ENCODE results near the gene SLC22A1. TPM values are rescaled to one million over a fixed set of nuclear protein-coding genes. Genes with fewer than 3 reads are reported as not detected.

Gene SLC22A1
- total RNA-seq, 1 donor from 2014 or later = 3.2 TPM

GRCh38 chr6:160130729-160131484 is 9.3 kb downstream of the SLC22A1 start:
- H3K9ac ChIP-seq (ENCODE audit: low read length) = no peak overlapping the region
- no peaks in the 10 kb centered on the region for H3K27me3 ChIP-seq (ENCODE audit: insufficient read depth, low read length)
- H3K4me1 ChIP-seq (ENCODE audit: insufficient read depth, low read length) = peaks cover 4% of the 10 kb centered on the region
- no peaks in the 10 kb centered on the region for H3K36me3 ChIP-seq (ENCODE audit: insufficient read depth, low read length)
- FAIRE-seq (no peak), DNase-seq (ENCODE audit: low read depth) (no peak)
- no peaks in the 10 kb centered on the region for H3K79me2 ChIP-seq (ENCODE audit: insufficient read depth, low read length)
- Mint-ChIP-seq H3K27me3 (ENCODE audit: low read depth, unreplicated experiment) (peaks cover 12% of the 10 kb centered on the region), H3K4me1 (ENCODE audit: low read depth, unreplicated experiment) (peaks cover 8% of the 10 kb centered on the region), H3K36me3 (ENCODE audit: low read depth, unreplicated experiment) (peaks cover 5% of the 10 kb centered on the region), H3K27ac (ENCODE audit: unreplicated experiment) (peak overlapping the region; percentile 41), H3K9me3 (ENCODE audit: unreplicated experiment) (peaks cover 2% of the 10 kb centered on the region), H3K4me3 (ENCODE audit: unreplicated experiment) (no peak overlapping the region)
- no peak for TF ChIP-seq EZH2 (IDR thresholded peaks at IDR 0.05; ENCODE audit: insufficient read depth, low read length)
- no peak overlapping the region for H3K4me3 ChIP-seq (ENCODE audit: insufficient read depth, low read depth, low read length)
- H2AFZ ChIP-seq (ENCODE audit: low read depth, low read length) = no peak overlapping the region
- no peak overlapping the region for H3K4me2 ChIP-seq (ENCODE audit: low read length)
- no peaks in the 10 kb centered on the region for H3K9me3 ChIP-seq (ENCODE audit: insufficient read depth, low read depth, low read length)
- H4K20me1 ChIP-seq (ENCODE audit: insufficient read depth, low read length) = no peaks in the 10 kb centered on the region
- no peak overlapping the region for H3K27ac ChIP-seq (ENCODE audit: low read depth, low read length)

DNA sequence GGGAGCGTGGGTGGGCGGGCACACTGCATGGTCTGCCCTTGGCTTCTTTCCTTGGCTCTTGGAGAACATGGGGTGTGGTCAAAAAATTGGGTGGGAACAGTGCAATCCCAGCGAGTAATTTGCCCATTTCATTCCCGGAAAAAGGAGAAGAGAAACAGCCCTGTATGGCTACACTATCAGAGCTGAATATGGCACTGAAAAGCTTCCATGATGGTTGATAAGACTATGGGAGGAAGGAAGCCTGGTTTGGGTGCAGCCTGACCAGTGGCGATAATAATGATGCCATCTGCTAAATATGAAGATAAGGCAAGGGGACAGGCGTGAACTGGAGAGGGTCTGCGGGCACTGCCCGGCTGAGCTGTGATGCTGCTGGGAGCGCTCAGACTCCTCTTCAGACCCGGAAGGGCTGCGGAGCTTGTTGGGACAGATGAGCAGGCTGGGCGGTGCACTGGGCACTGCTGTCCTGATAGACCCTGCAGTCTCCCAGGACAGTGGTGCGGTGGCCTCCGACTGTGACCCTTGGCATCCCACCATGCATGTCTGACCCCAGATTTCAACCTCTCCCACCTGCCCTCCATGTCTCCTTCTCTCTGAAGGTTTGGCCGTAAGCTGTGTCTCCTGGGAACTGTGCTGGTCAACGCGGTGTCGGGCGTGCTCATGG is 10.2 kb downstream of the SLC22A1 start:
- H3K9ac ChIP-seq (ENCODE audit: low read length) = no peak overlapping the region
- peaks cover 2% of the 10 kb centered on the region for H3K9me3 Mint-ChIP-seq (ENCODE audit: unreplicated experiment)
- DNase-seq (ENCODE audit: low read depth) (no peak), FAIRE-seq (no peak)
- TF ChIP-seq CTCF (IDR thresholded peaks at IDR 0.05; ENCODE audit: insufficient read depth, low read depth, low read length) (no peak), EZH2 (IDR thresholded peaks at IDR 0.05; ENCODE audit: insufficient read depth, low read length) (no peak)
- H3K36me3 Mint-ChIP-seq (ENCODE audit: low read depth, unreplicated experiment) = peaks cover 7% of the 10 kb centered on the region
- no peak overlapping the region for H2AFZ ChIP-seq (ENCODE audit: low read depth, low read length)
- H3K4me3 ChIP-seq (ENCODE audit: insufficient read depth, low read depth, low read length) = no peak overlapping the region
- no peak overlapping the region for H3K27ac Mint-ChIP-seq (ENCODE audit: unreplicated experiment)
- H3K36me3 ChIP-seq (ENCODE audit: insufficient read depth, low read length) = no peaks in the 10 kb centered on the region
- no peaks in the 10 kb centered on the region for H3K27me3 ChIP-seq (ENCODE audit: insufficient read depth, low read length)
- no peak overlapping the region for H3K4me2 ChIP-seq (ENCODE audit: low read length)
- H3K4me3 Mint-ChIP-seq (ENCODE audit: unreplicated experiment) = no peak overlapping the region
- no peaks in the 10 kb centered on the region for H3K9me3 ChIP-seq (ENCODE audit: insufficient read depth, low read depth, low read length)
- no peak overlapping the region for H3K27ac ChIP-seq (ENCODE audit: low read depth, low read length)
- H4K20me1 ChIP-seq (ENCODE audit: insufficient read depth, low read length) = no peaks in the 10 kb centered on the region
- H3K4me1 ChIP-seq (ENCODE audit: insufficient read depth, low read length) = peaks cover 4% of the 10 kb centered on the region
- peaks cover 18% of the 10 kb centered on the region for H3K27me3 Mint-ChIP-seq (ENCODE audit: low read depth, unreplicated experiment)
- peaks cover 8% of the 10 kb centered on the region for H3K4me1 Mint-ChIP-seq (ENCODE audit: low read depth, unreplicated experiment)
- H3K79me2 ChIP-seq (ENCODE audit: insufficient read depth, low read length) = no peaks in the 10 kb centered on the region

DNA sequence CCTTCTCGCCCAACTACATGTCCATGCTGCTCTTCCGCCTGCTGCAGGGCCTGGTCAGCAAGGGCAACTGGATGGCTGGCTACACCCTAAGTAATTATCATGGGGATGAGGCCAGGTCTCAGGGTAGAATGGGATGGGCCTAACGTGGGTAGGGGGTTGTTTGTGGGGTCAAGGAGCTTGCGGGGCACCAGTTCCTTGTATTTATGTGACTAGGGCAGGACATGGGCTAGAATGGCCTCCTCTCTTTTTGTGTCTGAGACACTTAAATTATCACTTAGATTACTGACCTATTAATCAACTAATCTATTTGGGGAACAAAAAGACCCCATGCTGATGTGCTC is 10.7 kb downstream of the SLC22A1 start:
- DNase-seq (ENCODE audit: low read depth) = no peak
- H3K4me1 Mint-ChIP-seq (ENCODE audit: low read depth, unreplicated experiment) = peaks cover 8% of the 10 kb centered on the region
- no peak overlapping the region for H3K4me2 ChIP-seq (ENCODE audit: low read length)

More for the DNA sequence above, 10.7 kb downstream of the SLC22A1 start:
- Mint-ChIP-seq H3K27me3 (ENCODE audit: low read depth, unreplicated experiment) (peaks cover 18% of the 10 kb centered on the region), H3K9me3 (ENCODE audit: unreplicated experiment) (peaks cover 2% of the 10 kb centered on the region), H3K4me3 (ENCODE audit: unreplicated experiment) (no peak overlapping the region), H3K36me3 (ENCODE audit: low read depth, unreplicated experiment) (peaks cover 7% of the 10 kb centered on the region), H3K27ac (ENCODE audit: unreplicated experiment) (no peak overlapping the region)
- Histone ChIP-seq H3K4me1 (ENCODE audit: insufficient read depth, low read length) (peaks cover 4% of the 10 kb centered on the region), H3K36me3 (ENCODE audit: insufficient read depth, low read length) (no peaks in the 10 kb centered on the region), H3K9me3 (ENCODE audit: insufficient read depth, low read depth, low read length) (no peaks in the 10 kb centered on the region), H3K27ac (ENCODE audit: low read depth, low read length) (no peak overlapping the region), H4K20me1 (ENCODE audit: insufficient read depth, low read length) (no peaks in the 10 kb centered on the region), H3K9ac (ENCODE audit: low read length) (no peak overlapping the region), H3K27me3 (ENCODE audit: insufficient read depth, low read length) (no peaks in the 10 kb centered on the region), H3K79me2 (ENCODE audit: insufficient read depth, low read length) (no peaks in the 10 kb centered on the region), H2AFZ (ENCODE audit: low read depth, low read length) (no peak overlapping the region), H3K4me3 (ENCODE audit: insufficient read depth, low read depth, low read length) (no peak overlapping the region)
- no peak for TF ChIP-seq CTCF (IDR thresholded peaks at IDR 0.05; ENCODE audit: insufficient read depth, low read depth, low read length)
- no peak for TF ChIP-seq EZH2 (IDR thresholded peaks at IDR 0.05; ENCODE audit: insufficient read depth, low read length)
- no peak for FAIRE-seq

Measured in astrocyte (in vitro differentiated cells and primary cell).